ENCODE measurements around the gene DMP1.

DMP1 gene, protein sequence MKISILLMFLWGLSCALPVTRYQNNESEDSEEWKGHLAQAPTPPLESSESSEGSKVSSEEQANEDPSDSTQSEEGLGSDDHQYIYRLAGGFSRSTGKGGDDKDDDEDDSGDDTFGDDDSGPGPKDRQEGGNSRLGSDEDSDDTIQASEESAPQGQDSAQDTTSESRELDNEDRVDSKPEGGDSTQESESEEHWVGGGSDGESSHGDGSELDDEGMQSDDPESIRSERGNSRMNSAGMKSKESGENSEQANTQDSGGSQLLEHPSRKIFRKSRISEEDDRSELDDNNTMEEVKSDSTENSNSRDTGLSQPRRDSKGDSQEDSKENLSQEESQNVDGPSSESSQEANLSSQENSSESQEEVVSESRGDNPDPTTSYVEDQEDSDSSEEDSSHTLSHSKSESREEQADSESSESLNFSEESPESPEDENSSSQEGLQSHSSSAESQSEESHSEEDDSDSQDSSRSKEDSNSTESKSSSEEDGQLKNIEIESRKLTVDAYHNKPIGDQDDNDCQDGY

GRCh38 chr4:87649980-87650379 is at the start of gene DMP1:
Gene DMP1 (plus strand): TSS chr4:87650280. CDS start chr4:87656493, 6,213 bp downstream.
- no peak for DNase-seq (ENCODE audit: low spot score)

- no peak for DNase-seq (ENCODE audit: low spot score)
These were observed 48.7 kb upstream of the DMP1 start for GRCh38 chr4:87601361-87601760.

DNA sequence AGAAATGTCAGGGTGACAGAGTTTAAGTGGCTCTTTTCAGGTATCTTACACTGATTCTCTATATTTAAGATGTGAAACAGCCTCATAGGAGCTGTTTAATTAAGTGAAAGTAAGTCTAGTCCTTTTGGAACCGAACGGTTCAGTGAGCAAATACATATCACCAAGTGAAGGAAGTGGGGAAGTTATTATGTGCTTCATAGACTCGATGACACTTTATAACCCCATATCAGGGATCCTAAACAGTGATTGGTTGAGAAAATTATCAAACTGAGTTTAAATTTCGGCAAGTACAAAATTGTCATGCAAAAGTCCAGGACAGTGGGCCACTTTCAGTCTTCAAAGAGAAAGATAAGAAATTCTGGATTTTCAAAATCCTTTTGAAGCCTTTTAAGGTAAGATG is 41.9 kb upstream of the DMP1 start, which contains the start of gene DSPP:
DSPP (plus strand) TSS at position 301 of the 400 bp plus-strand sequence. CDS start 2,380 bp downstream, outside the sequence.
- no peak for DNase-seq (ENCODE audit: low spot score)

GRCh38 chr4:87614292-87614890 is 35.7 kb upstream of the DMP1 start:
- no peak for DNase-seq (ENCODE audit: low spot score)

- DNase-seq (ENCODE audit: low spot score), result no peak
These were observed 33.8 kb upstream of the DMP1 start for GRCh38 chr4:87616268-87616667.

DNA sequence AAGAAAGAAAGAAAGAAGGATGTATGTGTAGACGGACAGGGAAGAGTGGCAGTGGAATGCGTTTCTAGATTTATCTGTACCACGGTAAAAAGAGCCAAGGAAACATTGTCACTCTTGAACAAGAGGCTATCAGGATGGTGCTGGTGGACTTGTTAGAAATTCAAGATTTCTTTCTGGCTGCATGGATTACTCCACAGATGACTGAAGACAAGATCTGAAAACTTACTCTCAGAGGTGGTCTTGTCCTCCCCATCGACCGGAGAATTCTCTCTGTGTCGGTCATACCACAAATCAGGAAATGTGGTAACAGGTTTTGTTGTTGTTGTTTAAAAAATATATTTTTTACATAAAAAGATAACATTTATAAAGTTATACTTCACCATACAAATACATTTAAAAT is 30.0 kb upstream of the DMP1 start:
- no peak for DNase-seq (ENCODE audit: low spot score)

- no peak for DNase-seq (ENCODE audit: low spot score)
These were observed 29.6 kb upstream of the DMP1 start for GRCh38 chr4:87620491-87620890.

GRCh38 chr4:87622303-87622702 is 27.8 kb upstream of the DMP1 start:
- DNase-seq (ENCODE audit: low spot score), result no peak

- DNase-seq (ENCODE audit: low spot score), result no peak
These were observed 25.4 kb upstream of the DMP1 start for GRCh38 chr4:87624698-87625097.

DNA sequence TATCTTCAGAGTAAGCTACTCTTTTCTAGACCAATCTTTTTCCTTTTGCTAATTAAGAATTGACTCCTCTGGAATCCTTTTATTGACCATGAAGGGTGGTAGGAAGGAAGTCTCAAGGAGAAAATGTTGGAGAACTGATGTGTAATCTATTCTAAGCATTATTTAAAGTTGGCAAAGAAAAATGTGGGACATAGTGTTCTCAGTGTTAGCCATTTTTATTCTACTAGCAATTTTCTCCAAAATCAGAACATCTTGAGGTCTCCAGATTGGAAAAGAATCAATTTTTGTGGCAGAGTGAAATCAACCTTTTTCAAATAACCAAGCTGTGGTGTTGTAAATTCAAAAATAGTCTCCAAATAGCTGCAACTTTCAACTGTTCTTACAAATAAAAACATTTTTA is 18.4 kb upstream of the DMP1 start:
- no peak for DNase-seq (ENCODE audit: low spot score)

DNA sequence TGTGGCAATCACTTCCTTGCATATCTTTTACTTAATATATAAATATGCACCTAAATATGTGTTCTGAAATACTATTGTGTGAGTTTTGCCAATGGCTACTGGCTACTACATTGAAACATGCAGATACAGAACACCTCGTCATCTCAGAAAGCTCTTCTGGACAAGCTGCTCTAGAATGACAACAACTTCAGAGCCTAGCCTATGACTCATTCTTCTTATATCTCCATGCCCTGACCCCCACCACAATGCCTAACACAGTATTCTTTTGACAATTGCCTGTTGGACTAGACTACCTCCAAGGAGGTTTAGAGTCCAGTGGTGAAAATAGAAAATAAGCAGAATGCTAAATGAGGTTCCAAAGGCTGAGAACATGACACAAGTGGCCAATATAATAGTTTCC is 17.6 kb upstream of the DMP1 start:
- no peak for DNase-seq (ENCODE audit: low spot score)

- DNase-seq (ENCODE audit: low spot score), result no peak
These were observed 16.8 kb upstream of the DMP1 start for GRCh38 chr4:87633243-87633642.

GRCh38 chr4:87644286-87644685 is 5.8 kb upstream of the DMP1 start:
- no peak for DNase-seq (ENCODE audit: low spot score)

DNA sequence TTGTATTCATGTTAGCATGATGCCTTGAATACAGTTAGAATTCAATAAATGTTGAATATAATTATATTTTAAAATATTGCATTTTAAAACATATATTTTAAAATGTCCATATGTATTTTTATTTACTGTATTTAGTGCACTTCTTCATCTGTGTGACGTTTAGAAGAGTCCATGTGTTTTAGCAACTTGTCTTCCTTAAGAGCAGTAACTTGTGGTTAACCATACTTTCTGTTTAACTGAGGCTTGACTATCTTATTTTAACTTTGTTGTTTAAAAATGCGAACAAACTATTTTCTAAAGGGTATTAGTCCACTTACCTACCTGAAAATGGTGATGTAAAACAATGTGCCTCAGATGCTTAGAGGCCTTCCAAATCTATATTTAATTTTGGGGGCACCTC is 858 bp downstream of the DMP1 start:
- no peak for DNase-seq (ENCODE audit: low spot score)

DNA sequence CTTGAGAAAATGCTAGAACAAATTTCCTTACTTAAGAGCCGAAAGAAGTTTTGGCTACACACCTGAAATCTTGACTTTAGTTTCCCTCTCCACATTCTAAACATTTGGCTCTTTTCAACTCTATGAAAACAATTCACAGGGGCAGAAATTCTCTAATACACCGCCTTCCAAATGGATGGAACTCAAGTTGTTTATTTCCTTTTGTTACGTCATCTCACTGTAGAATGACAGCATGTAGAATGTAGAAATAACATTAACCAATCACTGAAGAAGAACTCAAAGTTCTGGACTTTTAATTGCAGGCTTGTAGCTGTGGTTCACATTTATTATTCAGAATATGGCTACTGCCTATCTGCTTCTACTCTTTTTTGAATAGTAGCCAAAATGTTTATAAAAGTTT is 1.9 kb downstream of the DMP1 start:
- no peak for DNase-seq (ENCODE audit: low spot score)

DNA sequence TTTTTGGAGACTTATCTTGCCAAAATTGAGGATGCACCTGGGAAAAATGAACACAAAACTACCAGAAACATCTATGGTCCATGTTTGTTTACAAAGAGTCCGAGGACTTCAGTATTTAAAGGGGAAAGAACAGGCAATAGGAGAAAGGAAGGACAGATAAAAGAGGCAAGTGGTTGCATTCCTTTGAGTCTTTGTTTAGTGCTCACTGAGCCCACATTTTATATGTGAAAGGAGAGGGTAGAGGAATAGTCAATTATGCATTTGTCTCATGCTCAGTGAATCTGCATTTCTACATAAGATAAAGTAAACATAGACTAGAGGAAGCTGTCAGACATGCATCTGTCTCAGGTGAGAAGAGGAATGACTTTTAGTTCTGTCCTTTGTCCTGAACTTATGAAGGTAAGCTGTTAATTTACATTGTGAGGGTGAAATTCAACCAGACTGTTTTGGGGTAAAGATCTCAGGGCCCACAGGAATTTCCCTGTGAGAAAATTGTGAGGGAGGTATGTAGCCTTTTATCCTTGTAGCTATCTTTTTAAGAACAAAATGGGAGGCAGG is 4.5 kb downstream of the DMP1 start:
- DNase-seq (ENCODE audit: low spot score), result no peak

DNA sequence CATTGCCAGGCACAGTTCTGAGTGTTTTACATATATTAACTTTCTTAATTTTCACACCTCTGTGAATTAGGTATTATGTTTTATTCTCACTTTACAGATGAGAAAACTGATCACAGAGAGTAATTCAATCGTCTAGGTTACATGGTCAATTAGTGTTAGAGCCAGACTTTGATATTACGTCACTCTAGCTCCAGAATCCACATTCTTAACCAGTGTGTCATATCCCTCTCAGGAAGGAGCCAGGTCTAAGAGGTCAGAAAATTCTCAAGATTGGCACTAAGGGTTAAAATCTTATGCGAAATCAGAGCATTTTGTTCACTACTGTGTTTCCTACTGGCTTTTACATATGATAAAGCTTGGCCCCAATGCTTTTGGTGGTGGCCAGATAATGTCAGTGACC is 7.4 kb downstream of the DMP1 start:
- DNase-seq (ENCODE audit: low spot score), result peak; percentile 12

- no peak for DNase-seq (ENCODE audit: low spot score)
These were observed 9.3 kb downstream of the DMP1 start for GRCh38 chr4:87659247-87659931.

DNA sequence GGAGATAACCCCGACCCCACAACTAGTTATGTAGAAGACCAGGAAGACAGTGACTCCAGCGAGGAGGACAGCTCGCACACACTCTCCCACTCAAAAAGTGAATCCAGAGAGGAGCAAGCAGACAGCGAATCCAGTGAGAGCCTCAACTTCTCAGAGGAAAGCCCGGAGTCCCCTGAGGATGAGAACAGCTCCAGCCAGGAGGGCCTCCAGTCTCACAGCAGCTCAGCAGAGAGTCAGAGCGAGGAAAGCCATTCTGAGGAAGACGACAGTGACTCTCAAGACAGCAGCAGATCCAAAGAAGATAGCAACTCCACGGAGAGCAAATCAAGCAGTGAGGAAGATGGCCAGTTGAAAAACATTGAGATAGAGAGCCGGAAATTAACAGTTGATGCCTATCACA is 12.8 kb downstream of the DMP1 start:
- no peak for DNase-seq (ENCODE audit: low spot score)

DNA sequence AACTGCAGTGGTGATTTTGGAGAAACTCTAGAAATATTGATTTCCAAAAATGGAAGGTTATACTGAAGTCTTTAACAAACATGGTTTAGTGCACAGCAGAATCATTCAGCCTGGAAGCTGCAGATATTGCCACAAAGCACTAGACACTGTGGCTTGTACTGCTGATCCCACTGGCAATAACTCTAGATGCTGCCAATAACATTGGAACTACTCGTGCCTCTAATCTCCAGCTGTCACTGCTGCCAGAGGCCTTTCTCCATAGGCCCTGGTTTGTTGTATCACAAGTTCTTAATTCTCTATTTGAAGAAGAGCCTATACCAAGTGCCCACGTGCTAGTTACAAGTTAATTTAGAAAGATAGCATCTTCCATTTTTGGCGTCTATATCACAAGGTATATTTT is 19.3 kb downstream of the DMP1 start:
- no peak for DNase-seq (ENCODE audit: low spot score)

DNA sequence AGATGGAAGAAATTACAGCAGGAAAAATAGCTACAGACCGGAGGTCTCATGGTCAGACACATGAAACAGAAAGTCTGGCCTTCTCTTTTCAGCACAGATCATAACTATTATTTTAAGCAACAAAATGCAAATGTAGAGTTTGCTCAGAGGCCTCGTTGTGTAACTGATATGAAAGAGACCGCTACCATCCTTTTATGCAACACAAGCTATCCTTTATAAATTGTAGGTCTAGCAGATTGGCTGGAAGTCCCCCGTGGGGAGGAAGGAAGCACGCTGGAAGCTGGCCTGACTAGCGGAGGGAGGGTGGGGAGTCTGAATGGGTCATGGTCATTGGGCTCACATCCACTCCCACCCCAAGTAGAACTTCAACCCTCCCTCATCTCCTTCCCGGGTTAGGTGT is 27.7 kb downstream of the DMP1 start:
- DNase-seq (ENCODE audit: low spot score), result no peak

GRCh38 chr4:87679449-87680169 is 29.5 kb downstream of the DMP1 start:
- peak; percentile 35 for DNase-seq (ENCODE audit: low spot score)
